Thoracic aorta (tissue), 2 donors: ENCODE data around the gene NLK. TPM values are rescaled to one million over a fixed set of nuclear protein-coding genes. Genes with fewer than 3 reads are reported as not detected.

Source experiments
- ATAC-seq: fragments of 150-250 bp; one replicate; pipeline ENCODE4 v1.8.0; 2017; ENCODE audit warnings: low read depth; ENCODE audit not compliant: insufficient number of reproducible peaks, low FRiP score
- DNase-seq: peaks from one replicate; pipeline ENCODE4 v3.0.0-alpha.2; 2020; ENCODE audit warnings: low spot score
- H3K27ac ChIP-seq, 2 donors: fragments of 200-600 bp; sonication (generic); 1 replicate in 1 of 2; 2 replicates in 1 of 2; pipeline ENCODE4 v1.5.1; 2016; ENCODE audit warnings: mild to moderate bottlenecking in 2 of 2, moderate library complexity in 2 of 2
- H3K27me3 ChIP-seq: fragments of 200-600 bp; sonication (generic); replicated peaks from 2 replicates; pipeline ENCODE4 v1.6.0; 2016; ENCODE audit warnings: mild to moderate bottlenecking; ENCODE audit not compliant: insufficient read depth
- H3K36me3 ChIP-seq: fragments of 200-600 bp; sonication (generic); one replicate; pipeline ENCODE4 v1.5.1; 2016
- H3K4me1 ChIP-seq, 2 donors: fragments of 200-600 bp; sonication (generic); 1 replicate in 1 of 2; 2 replicates in 1 of 2; pipeline versions ENCODE4 v1.5.1 to v1.6.0; 2016; ENCODE audit warnings: low read depth in 2 of 2, mild to moderate bottlenecking in 1 of 2; ENCODE audit not compliant: control insufficient read depth in 1 of 2
- H3K4me3 ChIP-seq: fragments of 200-600 bp; sonication (generic); 2 replicates; pipeline ENCODE4 v1.5.1; 2016; ENCODE audit warnings: mild to moderate bottlenecking
- H3K9me3 ChIP-seq: fragments of 200-600 bp; sonication (generic); 2 replicates; pipeline ENCODE4 v1.5.1; 2016
- CTCF ChIP-seq: fragments of 200-600 bp; sonication (generic); IDR thresholded peaks from one replicate; pipeline ENCODE4 v1.5.1; 2019; ENCODE audit warnings: antibody characterized with exemption
- total RNA-seq, 2 donors: library from RNA; depleted of rRNA; stranded (reverse); fragments of >200 nt; gene quantifications; one replicate each; pipeline versions ENCODE4 v1.1.0 to v1.2.3, GENCODE V29; 2016

The NLK gene
- total RNA-seq, 2 donors from 2014 or later = 10.3 to 23.0 TPM

GRCh38 chr17:28124962-28125361 lies 82.5 kb downstream of the NLK start:
- Histone ChIP-seq H3K27me3 (no peaks in the 10 kb centered on the region), H3K36me3 (no peaks in the 10 kb centered on the region), H3K4me1 (no peaks in the 10 kb centered on the region), H3K27ac (no peak overlapping the region), H3K4me3 (no peak overlapping the region), H3K9me3 (no peaks in the 10 kb centered on the region)
- no peak for DNase-seq
- TF ChIP-seq CTCF = no peak
- no peak for ATAC-seq

DNA sequence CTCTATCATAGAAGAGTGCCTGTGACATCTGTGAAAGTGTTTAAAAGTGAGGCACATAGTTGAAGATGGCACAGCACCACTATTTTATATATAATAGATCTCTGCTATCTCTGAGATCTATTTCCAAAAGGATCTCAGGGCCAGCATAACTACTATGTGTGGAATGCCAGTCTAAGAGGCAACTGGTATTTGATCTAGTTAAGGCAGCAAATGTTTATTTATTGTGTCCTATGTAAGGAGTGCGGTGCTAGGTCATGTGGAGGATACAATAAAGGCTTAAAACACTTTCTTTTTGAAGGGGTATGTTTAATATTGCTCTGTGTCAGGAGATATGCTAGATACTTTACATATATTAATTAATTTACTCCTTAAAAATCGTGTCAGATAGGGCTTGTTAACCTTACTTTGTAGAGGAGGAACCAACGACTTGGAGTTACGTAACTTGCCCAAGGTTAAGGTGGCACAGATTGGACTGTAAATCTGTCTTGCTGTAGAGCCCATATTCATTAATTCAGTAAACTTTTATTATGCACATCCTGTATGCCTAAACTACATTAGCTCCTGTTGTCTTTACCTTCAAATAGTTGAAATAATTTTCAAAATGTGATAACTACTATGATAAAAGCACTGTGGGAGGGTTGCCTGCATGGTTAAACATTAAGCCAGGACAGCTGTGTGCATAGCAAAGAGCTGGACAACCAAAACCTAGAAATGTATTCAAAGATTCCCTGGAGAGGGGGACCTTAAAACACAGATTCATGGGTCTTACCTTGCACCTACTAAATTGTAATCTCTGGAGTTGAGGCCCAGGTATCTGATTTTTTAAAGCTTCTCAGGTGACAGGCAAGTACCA lies 83.3 kb downstream of the NLK start:
- Histone ChIP-seq H3K4me1 (no peaks in the 10 kb centered on the region), H3K27ac (no peak overlapping the region), H3K9me3 (no peaks in the 10 kb centered on the region), H3K4me3 (no peak overlapping the region), H3K36me3 (no peaks in the 10 kb centered on the region), H3K27me3 (no peaks in the 10 kb centered on the region)
- TF ChIP-seq CTCF = no peak
- ATAC-seq (no peak), DNase-seq (no peak)

GRCh38 chr17:28127196-28127595 lies 84.7 kb downstream of the NLK start:
- no peak for ATAC-seq
- no peak overlapping the region for H3K27ac ChIP-seq
- H3K4me3 ChIP-seq = no peak overlapping the region
- no peak for TF ChIP-seq CTCF
- no peaks in the 10 kb centered on the region for H3K36me3 ChIP-seq
- no peaks in the 10 kb centered on the region for H3K9me3 ChIP-seq
- no peaks in the 10 kb centered on the region for H3K4me1 ChIP-seq
- H3K27me3 ChIP-seq = no peaks in the 10 kb centered on the region
- DNase-seq = no peak

- DNase-seq = no peak
- H3K4me3 ChIP-seq = no peak overlapping the region
- ATAC-seq = no peak
- no peak overlapping the region for H3K27ac ChIP-seq
- no peaks in the 10 kb centered on the region for H3K9me3 ChIP-seq
- TF ChIP-seq CTCF = no peak
- H3K36me3 ChIP-seq = peaks cover 5% of the 10 kb centered on the region
- no peaks in the 10 kb centered on the region for H3K4me1 ChIP-seq
- no peaks in the 10 kb centered on the region for H3K27me3 ChIP-seq
These were observed 86.3 kb downstream of the NLK start for GRCh38 chr17:28128779-28129178.

DNA sequence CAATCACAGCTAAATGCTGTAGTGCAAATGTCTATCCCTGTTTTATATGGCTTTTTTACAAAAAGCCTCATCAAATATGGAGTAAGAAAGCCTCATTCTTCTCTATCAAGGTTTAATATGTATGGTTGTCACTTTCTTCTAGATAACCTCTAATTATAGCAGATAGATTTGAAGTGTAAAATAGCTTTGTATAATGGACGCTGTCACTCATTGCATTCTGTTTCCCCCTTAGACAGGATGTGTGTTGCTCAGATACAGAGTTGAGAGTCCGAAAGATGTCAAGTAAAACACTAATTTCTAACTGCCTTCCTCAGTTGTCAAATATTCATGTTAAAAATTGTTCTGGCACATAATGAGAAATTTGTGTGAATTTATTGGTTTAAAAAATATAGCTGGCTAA lies 88.0 kb downstream of the NLK start:
- peaks cover 5% of the 10 kb centered on the region for H3K36me3 ChIP-seq
- no peak overlapping the region for H3K4me3 ChIP-seq
- H3K4me1 ChIP-seq = no peaks in the 10 kb centered on the region
- ATAC-seq (no peak), DNase-seq (no peak)
- H3K27me3 ChIP-seq = no peaks in the 10 kb centered on the region
- H3K9me3 ChIP-seq = no peaks in the 10 kb centered on the region
- H3K27ac ChIP-seq = no peak overlapping the region
- TF ChIP-seq CTCF = no peak
